Amniotic epithelial cell (primary cell): Measurements from ENCODE around the gene ABHD16A.

ENCODE experiments used
- DNase-seq: peaks from one replicate; pipeline ENCODE4 v3.0.0-alpha.2; 2010; ENCODE audit warnings: low read depth

Gene ABHD16A

GRCh38 chr6:31639449-31639861 is 63.7 kb downstream of the ABHD16A start:
- DNase-seq, result no peak

GRCh38 chr6:31639043-31639442 is 64.1 kb downstream of the ABHD16A start:
- no peak for DNase-seq
